Measurements from ENCODE around the gene PBX3.

PBX3 gene

GRCh38 chr9:125924351-125924750 lies 177.2 kb downstream of the PBX3 start:
- H3K79me2 ChIP-seq (ENCODE audit: insufficient read depth, low read length) = no peaks in the 10 kb centered on the region
- no peak overlapping the region for H3K4me2 ChIP-seq (ENCODE audit: low read depth, low read length, poor library complexity, severe bottlenecking)
- TF ChIP-seq CTCF (conservative IDR thresholded peaks at IDR 0.05; ENCODE audit: low read length) (no peak), EZH2phosphoT487 (IDR thresholded peaks at IDR 0.05; ENCODE audit: borderline replicate concordance) (no peak)
- no peaks in the 10 kb centered on the region for H3K9me3 ChIP-seq (ENCODE audit: insufficient read depth, low read depth, low read length)
- H3F3A ChIP-seq (ENCODE audit: low read depth) = no peaks in the 10 kb centered on the region
- no peaks in the 10 kb centered on the region for H4K20me1 ChIP-seq (ENCODE audit: insufficient read depth, low read length, poor library complexity, severe bottlenecking)
- no peaks in the 10 kb centered on the region for H3K4me1 ChIP-seq (ENCODE audit: insufficient read depth, low read length, poor library complexity, severe bottlenecking)
- H3K27me3 ChIP-seq (ENCODE audit: insufficient read depth, low read length, poor library complexity, severe bottlenecking) = no peaks in the 10 kb centered on the region
- no peak overlapping the region for H2AFZ ChIP-seq (ENCODE audit: low read length)
- no peaks in the 10 kb centered on the region for H3K9me2 ChIP-seq (replicated peaks; ENCODE audit: low read depth, low read length)
- H3K9ac ChIP-seq (ENCODE audit: low read depth, low read length, poor library complexity, severe bottlenecking) = no peak overlapping the region
- H3K36me3 ChIP-seq (ENCODE audit: insufficient read depth, low read length) = 0 out of 2 replicates have a peak, but pooled peaks cover 3% of the 10 kb centered on the region
- no peak overlapping the region for H3K4me3 ChIP-seq (ENCODE audit: low read length, poor library complexity, severe bottlenecking)

- Histone ChIP-seq H3K9me3 (ENCODE audit: insufficient read depth, low read depth, low read length) (no peaks in the 10 kb centered on the region), H3K4me3 (ENCODE audit: low read length, poor library complexity, severe bottlenecking) (no peak overlapping the region), H3K4me1 (ENCODE audit: insufficient read depth, low read length, poor library complexity, severe bottlenecking) (no peaks in the 10 kb centered on the region), H3K27me3 (ENCODE audit: insufficient read depth, low read length, poor library complexity, severe bottlenecking) (no peaks in the 10 kb centered on the region), H3K79me2 (ENCODE audit: insufficient read depth, low read length) (no peaks in the 10 kb centered on the region), H3K36me3 (ENCODE audit: insufficient read depth, low read length) (peaks cover 12% of the 10 kb centered on the region; the same call in 1 of the 2 replicates), H4K20me1 (ENCODE audit: insufficient read depth, low read length, poor library complexity, severe bottlenecking) (no peaks in the 10 kb centered on the region), H3K9me2 (replicated peaks; ENCODE audit: low read depth, low read length) (no peaks in the 10 kb centered on the region), H3F3A (ENCODE audit: low read depth) (no peaks in the 10 kb centered on the region), H3K9ac (ENCODE audit: low read depth, low read length, poor library complexity, severe bottlenecking) (no peak overlapping the region), H2AFZ (ENCODE audit: low read length) (no peak overlapping the region), H3K4me2 (ENCODE audit: low read depth, low read length, poor library complexity, severe bottlenecking) (no peak overlapping the region)
- TF ChIP-seq CTCF (conservative IDR thresholded peaks at IDR 0.05; ENCODE audit: low read length) (no peak), EZH2phosphoT487 (IDR thresholded peaks at IDR 0.05; ENCODE audit: borderline replicate concordance) (no peak)
Measured at GRCh38 chr9:125926936-125927335, 179.8 kb downstream of the PBX3 start.

- no peaks in the 10 kb centered on the region for H3K79me2 ChIP-seq (ENCODE audit: insufficient read depth, low read length)
- TF ChIP-seq EZH2phosphoT487 (IDR thresholded peaks at IDR 0.05; ENCODE audit: borderline replicate concordance) = no peak
- H3K4me2 ChIP-seq (ENCODE audit: low read depth, low read length, poor library complexity, severe bottlenecking) = no peak overlapping the region
- no peaks in the 10 kb centered on the region for H3K9me3 ChIP-seq (ENCODE audit: insufficient read depth, low read depth, low read length)
- no peak overlapping the region for H2AFZ ChIP-seq (ENCODE audit: low read length)
- peaks cover 31% of the 10 kb centered on the region; the same call in 1 of the 2 replicates for H3K36me3 ChIP-seq (ENCODE audit: insufficient read depth, low read length)
- H3K4me1 ChIP-seq (ENCODE audit: insufficient read depth, low read length, poor library complexity, severe bottlenecking) = no peaks in the 10 kb centered on the region
- no peaks in the 10 kb centered on the region for H3K27me3 ChIP-seq (ENCODE audit: insufficient read depth, low read length, poor library complexity, severe bottlenecking)
- H3K9me2 ChIP-seq (replicated peaks; ENCODE audit: low read depth, low read length) = no peaks in the 10 kb centered on the region
- no peak overlapping the region for H3K4me3 ChIP-seq (ENCODE audit: low read length, poor library complexity, severe bottlenecking)
- no peaks in the 10 kb centered on the region for H4K20me1 ChIP-seq (ENCODE audit: insufficient read depth, low read length, poor library complexity, severe bottlenecking)
- no peaks in the 10 kb centered on the region for H3F3A ChIP-seq (ENCODE audit: low read depth)
- H3K9ac ChIP-seq (ENCODE audit: low read depth, low read length, poor library complexity, severe bottlenecking) = no peak overlapping the region
Measured at GRCh38 chr9:125929846-125930245, 182.7 kb downstream of the PBX3 start.

- Histone ChIP-seq H3K79me2 (ENCODE audit: insufficient read depth, low read length) (no peaks in the 10 kb centered on the region), H3K4me1 (ENCODE audit: insufficient read depth, low read length, poor library complexity, severe bottlenecking) (no peaks in the 10 kb centered on the region), H3F3A (ENCODE audit: low read depth) (no peaks in the 10 kb centered on the region), H3K4me2 (ENCODE audit: low read depth, low read length, poor library complexity, severe bottlenecking) (no peak overlapping the region), H3K27me3 (ENCODE audit: insufficient read depth, low read length, poor library complexity, severe bottlenecking) (no peaks in the 10 kb centered on the region), H2AFZ (ENCODE audit: low read length) (no peak overlapping the region), H3K9me3 (ENCODE audit: insufficient read depth, low read depth, low read length) (no peaks in the 10 kb centered on the region), H3K9ac (ENCODE audit: low read depth, low read length, poor library complexity, severe bottlenecking) (no peak overlapping the region), H3K4me3 (ENCODE audit: low read length, poor library complexity, severe bottlenecking) (no peak overlapping the region), H4K20me1 (ENCODE audit: insufficient read depth, low read length, poor library complexity, severe bottlenecking) (no peaks in the 10 kb centered on the region), H3K9me2 (replicated peaks; ENCODE audit: low read depth, low read length) (no peaks in the 10 kb centered on the region), H3K36me3 (ENCODE audit: insufficient read depth, low read length) (peaks cover 44% of the 10 kb centered on the region)
- TF ChIP-seq CTCF (conservative IDR thresholded peaks at IDR 0.05; ENCODE audit: low read length) = no peak
- TF ChIP-seq EZH2phosphoT487 (IDR thresholded peaks at IDR 0.05; ENCODE audit: borderline replicate concordance) = no peak
Measured at GRCh38 chr9:125931211-125931610, 184.0 kb downstream of the PBX3 start.
